GM23338 (cell line): ENCODE results near the gene UNK. TPM values are rescaled to one million over a fixed set of nuclear protein-coding genes. Genes with fewer than 3 reads are reported as not detected.

Source experiments
- ATAC-seq: fragments of 200-7000 bp; cut with Tn5 transposase; 3 replicates; pipeline ENCODE4 v1.9.1; 2020
- DNase-seq: peaks from one replicate; pipeline ENCODE4 v3.0.0-alpha.2; 2015; ENCODE audit warnings: low spot score
- H2AFZ ChIP-seq: fragments of 200-600 bp; sonication (generic); 2 replicates; pipeline ENCODE4 v1.8.0; 2016; ENCODE audit warnings: antibody characterized with exemption, mild to moderate bottlenecking, moderate library complexity
- H3F3A ChIP-seq: fragments of 200-600 bp; sonication (generic); replicated peaks from 2 replicates; pipeline ENCODE4 v1.8.0; 2017; ENCODE audit warnings: antibody characterized with exemption, mixed run types, low read depth
- H3K27ac ChIP-seq: fragments of 200-600 bp; sonication (generic); 2 replicates; pipeline ENCODE4 v1.6.1; 2016; ENCODE audit warnings: low read depth
- H3K27me3 ChIP-seq: fragments of 200-600 bp; sonication (generic); 2 replicates; pipeline ENCODE4 v1.8.0; 2016; ENCODE audit warnings: mild to moderate bottlenecking, mixed run types, moderate library complexity; ENCODE audit not compliant: insufficient read depth
- H3K36me3 ChIP-seq: fragments of 200-600 bp; sonication (generic); 2 replicates; pipeline ENCODE4 v1.8.0; 2016; ENCODE audit warnings: mild to moderate bottlenecking; ENCODE audit not compliant: insufficient read depth
- H3K4me1 ChIP-seq: fragments of 200-600 bp; sonication (generic); 2 replicates; pipeline ENCODE4 v1.8.0; 2016; ENCODE audit warnings: mild to moderate bottlenecking, moderate library complexity; ENCODE audit not compliant: insufficient read depth
- H3K4me2 ChIP-seq: fragments of 200-600 bp; sonication (generic); 2 replicates; pipeline ENCODE4 v1.7.1; 2017; ENCODE audit warnings: mixed run types
- H3K4me3 ChIP-seq: fragments of 200-600 bp; sonication (generic); 2 replicates; pipeline ENCODE4 v1.6.1; 2016; ENCODE audit warnings: mixed run types
- H3K79me2 ChIP-seq: fragments of 200-600 bp; sonication (generic); replicated peaks from 2 replicates; pipeline ENCODE4 v1.8.0; 2017; ENCODE audit warnings: mild to moderate bottlenecking; ENCODE audit not compliant: insufficient read depth
- H3K9me2 ChIP-seq: fragments of 200-600 bp; sonication (generic); 2 replicates; pipeline ENCODE4 v1.8.0; 2017; ENCODE audit not compliant: insufficient read depth
- H4K20me1 ChIP-seq: fragments of 200-600 bp; sonication (generic); replicated peaks from 2 replicates; pipeline ENCODE4 v1.8.0; 2017; ENCODE audit warnings: mild to moderate bottlenecking; ENCODE audit not compliant: insufficient read depth
- H3K27ac Mint-ChIP-seq: 2 replicates; pipeline ENCODE4 v1.8.0; 2020; ENCODE audit warnings: inconsistent platforms, mild to moderate bottlenecking, moderate library complexity, mixed read lengths
- H3K27me3 Mint-ChIP-seq: 3 replicates; pipeline ENCODE4 v1.8.0; 2022; ENCODE audit warnings: low read depth, mild to moderate bottlenecking, moderate library complexity, mixed read lengths, inconsistent platforms; ENCODE audit not compliant: insufficient read depth, poor library complexity
- H3K36me3 Mint-ChIP-seq: 3 replicates; pipeline ENCODE4 v1.8.0; 2021; ENCODE audit warnings: low read depth, mild to moderate bottlenecking, inconsistent platforms, moderate library complexity, mixed read lengths
- H3K4me1 Mint-ChIP-seq: 3 replicates; pipeline ENCODE4 v1.8.0; 2020; ENCODE audit warnings: mild to moderate bottlenecking, inconsistent platforms, mixed read lengths
- H3K4me3 Mint-ChIP-seq: 3 replicates; pipeline ENCODE4 v1.8.0; 2021; ENCODE audit warnings: moderate library complexity, mild to moderate bottlenecking, inconsistent platforms, mixed read lengths
- H3K9me3 Mint-ChIP-seq: 3 replicates; pipeline ENCODE4 v1.8.0; 2020; ENCODE audit warnings: moderate library complexity, mild to moderate bottlenecking, inconsistent platforms, mixed read lengths
- CREB1 ChIP-seq: fragments of 250-450 bp; sonication (Bioruptor Pico); IDR thresholded peaks from 2 replicates; pipeline ENCODE4 v1.5.0; 2020; ENCODE audit warnings: low read depth, mild to moderate bottlenecking, moderate library complexity
- ETS1 ChIP-seq: IDR thresholded peaks from 2 replicates; pipeline ENCODE4 v1.6.1; 2016; ENCODE audit warnings: antibody characterized with exemption
- EZH2 ChIP-seq: fragments of 200-600 bp; sonication (generic); IDR thresholded peaks from one replicate; pipeline ENCODE4 v1.8.0; 2017; ENCODE audit warnings: antibody characterized with exemption, mild to moderate bottlenecking, low read depth; ENCODE audit not compliant: unreplicated experiment
- EZH2phosphoT487 ChIP-seq: fragments of 200-600 bp; sonication (generic); IDR thresholded peaks from one replicate; pipeline ENCODE4 v1.8.1; 2018; ENCODE audit warnings: antibody characterized with exemption; ENCODE audit not compliant: unreplicated experiment
- JUNB ChIP-seq: IDR thresholded peaks from one replicate; pipeline ENCODE4 v1.6.1; 2016; ENCODE audit warnings: antibody characterized with exemption; ENCODE audit not compliant: unreplicated experiment
- NANOG ChIP-seq: IDR thresholded peaks from 2 replicates; pipeline ENCODE4 v1.6.1; 2016; ENCODE audit warnings: antibody characterized with exemption, borderline replicate concordance
- POLR2AphosphoS5 ChIP-seq: IDR thresholded peaks from 2 replicates; pipeline ENCODE4 v1.6.1; 2016; ENCODE audit warnings: antibody characterized with exemption, low read depth
- STAT1 ChIP-seq: IDR thresholded peaks from one replicate; pipeline ENCODE4 v1.6.1; 2016; ENCODE audit warnings: antibody characterized with exemption; ENCODE audit not compliant: unreplicated experiment
- ZNF114 ChIP-seq: fragments of 250-450 bp; sonication (Bioruptor Pico); IDR thresholded peaks from 2 replicates; pipeline ENCODE4 v1.5.0; 2020; ENCODE audit warnings: mild to moderate bottlenecking, moderate library complexity
- ZNF331 ChIP-seq: fragments of 250-450 bp; sonication (Bioruptor Pico); IDR thresholded peaks from 2 replicates; pipeline ENCODE4 v1.5.0; 2020; ENCODE audit warnings: low read depth, mild to moderate bottlenecking, moderate library complexity
- ZNF462 ChIP-seq: fragments of 250-450 bp; sonication (Bioruptor Pico); IDR thresholded peaks from 2 replicates; pipeline ENCODE4 v1.5.0; 2020; ENCODE audit warnings: mild to moderate bottlenecking, moderate library complexity
- polyA plus RNA-seq: library from polyadenylated mRNA; unstranded; fragments of >200 nt; fragmentation: Nextera tagmentation; extraction: Ambion mirVana; gene quantifications from 2 replicates; pipeline ENCODE4 v1.2.1, GENCODE V29; 2016
- total RNA-seq: library from RNA; depleted of rRNA; stranded (reverse); fragments of >200 nt; shearing (Covaris generic); gene quantifications from 2 replicates; pipeline ENCODE4 v1.2.3, GENCODE V29; 2014
- TF ChIP-seq, protein P1 (sequence below): IDR thresholded peaks from one replicate; pipeline ENCODE4 v1.6.1; 2018; ENCODE audit warnings: antibody characterized with exemption; ENCODE audit not compliant: unreplicated experiment
- TF ChIP-seq, protein P2 (sequence below), 2 experiments: fragments of 200-600 bp in 1 of 2; sonication (generic) in 1 of 2; conservative IDR thresholded peaks; 2 replicates each; pipeline versions ENCODE4 v1.5.1 to v1.6.1; 2016 to 2017; ENCODE audit warnings: antibody characterized with exemption in 2 of 2, low read depth in 2 of 2, mild to moderate bottlenecking in 2 of 2, moderate library complexity in 1 of 2

UNK gene
- total and polyA plus RNA-seq, 2 experiments from 2014 or later: 21.8 to 65.2 TPM

DNA sequence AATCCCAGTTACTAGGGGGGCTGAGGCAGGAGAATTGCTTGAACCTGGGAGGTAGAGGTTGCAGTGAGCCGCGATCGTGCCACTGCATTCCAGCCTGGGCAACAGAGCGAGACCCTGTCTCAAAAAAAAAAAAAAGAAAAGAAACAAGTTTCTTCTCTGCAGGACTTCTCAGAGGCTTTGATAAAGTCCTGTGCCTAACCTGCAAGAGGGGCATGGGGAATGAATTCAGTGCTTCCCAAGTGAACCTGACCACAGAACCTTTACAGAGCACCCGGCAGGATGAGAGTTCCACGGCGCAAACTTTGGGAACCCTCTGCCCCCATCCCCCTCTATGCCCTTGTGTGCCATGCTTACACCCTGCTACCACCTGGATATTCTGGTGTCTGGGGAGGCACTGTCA, 45.4 kb upstream of the UNK start (continued):
- no peak for TF ChIP-seq ETS1
- TF ChIP-seq STAT1: no peak
- no peak for TF ChIP-seq ZNF331 (CRISPR knock-in tag)
- TF ChIP-seq POLR2AphosphoS5: no peak
- TF ChIP-seq EZH2: no peak
- TF ChIP-seq, protein P1, sequence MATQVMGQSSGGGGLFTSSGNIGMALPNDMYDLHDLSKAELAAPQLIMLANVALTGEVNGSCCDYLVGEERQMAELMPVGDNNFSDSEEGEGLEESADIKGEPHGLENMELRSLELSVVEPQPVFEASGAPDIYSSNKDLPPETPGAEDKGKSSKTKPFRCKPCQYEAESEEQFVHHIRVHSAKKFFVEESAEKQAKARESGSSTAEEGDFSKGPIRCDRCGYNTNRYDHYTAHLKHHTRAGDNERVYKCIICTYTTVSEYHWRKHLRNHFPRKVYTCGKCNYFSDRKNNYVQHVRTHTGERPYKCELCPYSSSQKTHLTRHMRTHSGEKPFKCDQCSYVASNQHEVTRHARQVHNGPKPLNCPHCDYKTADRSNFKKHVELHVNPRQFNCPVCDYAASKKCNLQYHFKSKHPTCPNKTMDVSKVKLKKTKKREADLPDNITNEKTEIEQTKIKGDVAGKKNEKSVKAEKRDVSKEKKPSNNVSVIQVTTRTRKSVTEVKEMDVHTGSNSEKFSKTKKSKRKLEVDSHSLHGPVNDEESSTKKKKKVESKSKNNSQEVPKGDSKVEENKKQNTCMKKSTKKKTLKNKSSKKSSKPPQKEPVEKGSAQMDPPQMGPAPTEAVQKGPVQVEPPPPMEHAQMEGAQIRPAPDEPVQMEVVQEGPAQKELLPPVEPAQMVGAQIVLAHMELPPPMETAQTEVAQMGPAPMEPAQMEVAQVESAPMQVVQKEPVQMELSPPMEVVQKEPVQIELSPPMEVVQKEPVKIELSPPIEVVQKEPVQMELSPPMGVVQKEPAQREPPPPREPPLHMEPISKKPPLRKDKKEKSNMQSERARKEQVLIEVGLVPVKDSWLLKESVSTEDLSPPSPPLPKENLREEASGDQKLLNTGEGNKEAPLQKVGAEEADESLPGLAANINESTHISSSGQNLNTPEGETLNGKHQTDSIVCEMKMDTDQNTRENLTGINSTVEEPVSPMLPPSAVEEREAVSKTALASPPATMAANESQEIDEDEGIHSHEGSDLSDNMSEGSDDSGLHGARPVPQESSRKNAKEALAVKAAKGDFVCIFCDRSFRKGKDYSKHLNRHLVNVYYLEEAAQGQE: no peak
- no peak for TF ChIP-seq CREB1 (CRISPR knock-in tag)

DNA sequence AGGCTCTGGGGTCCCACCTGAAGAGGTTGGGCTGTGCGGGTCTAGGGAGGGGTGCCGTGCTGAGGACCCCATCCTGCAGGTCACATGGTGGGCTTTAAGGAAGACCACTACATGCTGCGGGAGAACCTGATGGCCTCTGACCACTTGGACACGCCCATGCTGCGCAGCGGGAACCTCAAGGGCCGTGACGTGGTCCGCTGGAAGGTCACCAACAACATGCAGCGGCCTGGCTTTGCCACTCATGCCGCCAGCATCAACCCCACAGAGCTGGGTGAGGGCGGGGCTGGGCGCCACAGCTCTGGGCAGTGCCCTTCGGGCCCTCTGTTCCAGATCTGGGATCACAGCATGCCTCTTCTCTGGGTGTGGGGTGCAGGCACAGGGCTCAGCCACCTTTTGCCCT, 44.8 kb upstream of the UNK start:
- ATAC-seq (no peak), DNase-seq (no peak)
- Mint-ChIP-seq H3K4me1 (0 out of 3 replicates have a peak, but pooled peaks cover 6% of the 10 kb centered on the region), H3K27me3 (peaks cover 6% of the 10 kb centered on the region), H3K36me3 (no peaks in the 10 kb centered on the region; the same call in 2 of the 3 replicates), H3K27ac (no peak overlapping the region), H3K9me3 (no peaks in the 10 kb centered on the region), H3K4me3 (no peak overlapping the region)
- Histone ChIP-seq H3K27me3 (no peaks in the 10 kb centered on the region), H3F3A (no peaks in the 10 kb centered on the region), H3K9me2 (no peaks in the 10 kb centered on the region), H3K4me2 (no peak overlapping the region), H3K27ac (no peak overlapping the region), H3K36me3 (no peaks in the 10 kb centered on the region), H4K20me1 (no peaks in the 10 kb centered on the region), H3K4me1 (no peaks in the 10 kb centered on the region), H3K4me3 (no peak overlapping the region), H3K79me2 (no peaks in the 10 kb centered on the region), H2AFZ (no peak overlapping the region)
- TF ChIP-seq ZNF331 (CRISPR knock-in tag) (no peak), ZNF114 (CRISPR knock-in tag) (no peak), JUNB (no peak), EZH2 (no peak), NANOG (no peak), POLR2AphosphoS5 (no peak), EZH2phosphoT487 (no peak), ZNF462 (CRISPR knock-in tag) (no peak), STAT1 (no peak), CREB1 (CRISPR knock-in tag) (no peak)
- TF ChIP-seq, protein P2, sequence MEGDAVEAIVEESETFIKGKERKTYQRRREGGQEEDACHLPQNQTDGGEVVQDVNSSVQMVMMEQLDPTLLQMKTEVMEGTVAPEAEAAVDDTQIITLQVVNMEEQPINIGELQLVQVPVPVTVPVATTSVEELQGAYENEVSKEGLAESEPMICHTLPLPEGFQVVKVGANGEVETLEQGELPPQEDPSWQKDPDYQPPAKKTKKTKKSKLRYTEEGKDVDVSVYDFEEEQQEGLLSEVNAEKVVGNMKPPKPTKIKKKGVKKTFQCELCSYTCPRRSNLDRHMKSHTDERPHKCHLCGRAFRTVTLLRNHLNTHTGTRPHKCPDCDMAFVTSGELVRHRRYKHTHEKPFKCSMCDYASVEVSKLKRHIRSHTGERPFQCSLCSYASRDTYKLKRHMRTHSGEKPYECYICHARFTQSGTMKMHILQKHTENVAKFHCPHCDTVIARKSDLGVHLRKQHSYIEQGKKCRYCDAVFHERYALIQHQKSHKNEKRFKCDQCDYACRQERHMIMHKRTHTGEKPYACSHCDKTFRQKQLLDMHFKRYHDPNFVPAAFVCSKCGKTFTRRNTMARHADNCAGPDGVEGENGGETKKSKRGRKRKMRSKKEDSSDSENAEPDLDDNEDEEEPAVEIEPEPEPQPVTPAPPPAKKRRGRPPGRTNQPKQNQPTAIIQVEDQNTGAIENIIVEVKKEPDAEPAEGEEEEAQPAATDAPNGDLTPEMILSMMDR (conservative IDR thresholded peaks at IDR 0.05; ENCODE audit: low read depth in 2 of 2): no peak
